Neural progenitor cell (in vitro differentiated cells): ENCODE results near the gene RBFOX1. TPM values are rescaled to one million over a fixed set of nuclear protein-coding genes. Genes with fewer than 3 reads are reported as not detected.

ENCODE experiments used
- DNase-seq: peaks from one replicate; pipeline ENCODE4 v3.0.0-alpha.2; 2016; ENCODE audit warnings: low spot score
- H2AFZ ChIP-seq: fragments of 200-600 bp; sonication (generic); replicated peaks from 2 replicates; pipeline ENCODE4 v1.6.1; 2016; ENCODE audit warnings: antibody characterized with exemption
- H3F3A ChIP-seq: fragments of 200-600 bp; sonication (generic); 2 replicates; pipeline ENCODE4 v1.6.1; 2016; ENCODE audit warnings: antibody characterized with exemption, low read depth
- H3K27ac ChIP-seq: fragments of 200-600 bp; sonication (generic); 2 replicates; pipeline ENCODE4 v1.5.1; 2016; ENCODE audit warnings: mild to moderate bottlenecking
- H3K27me3 ChIP-seq: fragments of 200-600 bp; sonication (generic); 2 replicates; pipeline ENCODE4 v1.6.1; 2016; ENCODE audit warnings: mild to moderate bottlenecking, moderate library complexity
- H3K36me3 ChIP-seq: fragments of 200-600 bp; sonication (generic); 2 replicates; pipeline ENCODE4 v1.5.1; 2016
- H3K4me1 ChIP-seq: fragments of 200-600 bp; sonication (generic); 2 replicates; pipeline ENCODE4 v1.6.1; 2016; ENCODE audit warnings: mixed run types
- H3K4me2 ChIP-seq: fragments of 200-600 bp; sonication (generic); 2 replicates; pipeline ENCODE4 v1.6.1; 2016
- H3K4me3 ChIP-seq: fragments of 200-600 bp; sonication (generic); 2 replicates; pipeline ENCODE4 v1.5.1; 2016
- H3K79me2 ChIP-seq: fragments of 200-600 bp; sonication (generic); 2 replicates; pipeline ENCODE4 v1.6.1; 2016; ENCODE audit warnings: low read depth
- H3K9ac ChIP-seq: fragments of 200-600 bp; sonication (generic); 2 replicates; pipeline ENCODE4 v1.6.1; 2016
- H3K9me3 ChIP-seq: fragments of 200-600 bp; sonication (generic); 2 replicates; pipeline ENCODE4 v1.5.1; 2016; ENCODE audit warnings: low read depth
- H4K20me1 ChIP-seq: fragments of 200-600 bp; sonication (generic); 2 replicates; pipeline ENCODE4 v1.6.1; 2016; ENCODE audit warnings: low read depth
- H3K27ac Mint-ChIP-seq: 3 replicates; pipeline ENCODE4 v1.8.0; 2021; ENCODE audit warnings: mixed read lengths
- H3K27me3 Mint-ChIP-seq: 2 replicates; pipeline ENCODE4 v1.8.0; 2022; ENCODE audit warnings: low read depth, mild to moderate bottlenecking, inconsistent platforms, moderate library complexity, mixed read lengths; ENCODE audit not compliant: insufficient read depth
- H3K36me3 Mint-ChIP-seq: 3 replicates; pipeline ENCODE4 v1.8.0; 2021; ENCODE audit warnings: mixed read lengths
- H3K4me1 Mint-ChIP-seq: 3 replicates; pipeline ENCODE4 v1.8.0; 2021; ENCODE audit warnings: mixed read lengths
- H3K4me3 Mint-ChIP-seq: 3 replicates; pipeline ENCODE4 v1.8.0; 2021; ENCODE audit warnings: mild to moderate bottlenecking, moderate library complexity, mixed read lengths
- H3K9me3 Mint-ChIP-seq: 3 replicates; pipeline ENCODE4 v1.8.0; 2020; ENCODE audit warnings: mixed read lengths
- CTCF ChIP-seq: fragments of 200-600 bp; sonication (generic); IDR thresholded peaks from 2 replicates; pipeline ENCODE4 v1.5.1; 2017; ENCODE audit warnings: antibody characterized with exemption, mild to moderate bottlenecking
- EZH2 ChIP-seq: fragments of 200-600 bp; sonication (generic); IDR thresholded peaks from 2 replicates; pipeline ENCODE4 v1.6.1; 2017; ENCODE audit warnings: antibody characterized with exemption, mild to moderate bottlenecking, moderate library complexity
- EZH2phosphoT487 ChIP-seq: fragments of 200-600 bp; sonication (generic); IDR thresholded peaks from 2 replicates; pipeline ENCODE4 v1.6.1; 2017; ENCODE audit warnings: antibody characterized with exemption
- total RNA-seq: library from RNA; depleted of rRNA; stranded (reverse); fragments of >200 nt; gene quantifications from 2 replicates; pipeline ENCODE4 v1.2.3, GENCODE V29; 2015; ENCODE audit warnings: low replicate concordance

The RBFOX1 gene
- total RNA-seq, 1 donor from 2014 or later: 1.2 TPM

GRCh38 chr16:7392206-7392605 lies 59.6 kb downstream of the RBFOX1 start:
- no peak overlapping the region for H3K4me2 ChIP-seq
- Mint-ChIP-seq H3K27ac (no peak overlapping the region), H3K27me3 (no peaks in the 10 kb centered on the region), H3K4me1 (peaks cover 6% of the 10 kb centered on the region), H3K36me3 (no peaks in the 10 kb centered on the region), H3K4me3 (no peak overlapping the region), H3K9me3 (peaks cover 7% of the 10 kb centered on the region)
- H3K4me3 ChIP-seq: no peak overlapping the region
- H3K9me3 ChIP-seq: no peaks in the 10 kb centered on the region
- no peaks in the 10 kb centered on the region for H3K79me2 ChIP-seq
- H4K20me1 ChIP-seq: no peaks in the 10 kb centered on the region
- no peak overlapping the region for H2AFZ ChIP-seq
- DNase-seq: no peak
- no peaks in the 10 kb centered on the region for H3K27me3 ChIP-seq
- H3K4me1 ChIP-seq: no peaks in the 10 kb centered on the region
- no peaks in the 10 kb centered on the region for H3F3A ChIP-seq
- H3K36me3 ChIP-seq: no peaks in the 10 kb centered on the region
- no peak for TF ChIP-seq CTCF
- no peak for TF ChIP-seq EZH2phosphoT487
- no peak for TF ChIP-seq EZH2
- no peak overlapping the region for H3K27ac ChIP-seq
- H3K9ac ChIP-seq: no peak overlapping the region

- H3K36me3 Mint-ChIP-seq: no peaks in the 10 kb centered on the region
- TF ChIP-seq EZH2 (no peak), CTCF (no peak), EZH2phosphoT487 (no peak)
- no peaks in the 10 kb centered on the region for H3K27me3 ChIP-seq
- no peak overlapping the region for H3K4me3 Mint-ChIP-seq
- H3K9me3 Mint-ChIP-seq: peaks cover 2% of the 10 kb centered on the region
- H2AFZ ChIP-seq: no peak overlapping the region
- no peak overlapping the region for H3K27ac ChIP-seq
- no peaks in the 10 kb centered on the region for H3K36me3 ChIP-seq
- H3K79me2 ChIP-seq: no peaks in the 10 kb centered on the region
- H3K9ac ChIP-seq: no peak overlapping the region
- peaks cover 6% of the 10 kb centered on the region for H3K4me1 Mint-ChIP-seq
- no peaks in the 10 kb centered on the region for H3F3A ChIP-seq
- H3K27ac Mint-ChIP-seq: no peak overlapping the region
- H3K9me3 ChIP-seq: no peaks in the 10 kb centered on the region
- H3K4me2 ChIP-seq: no peak overlapping the region
- no peak overlapping the region for H3K4me3 ChIP-seq
- no peaks in the 10 kb centered on the region for H3K27me3 Mint-ChIP-seq
- H4K20me1 ChIP-seq: no peaks in the 10 kb centered on the region
- no peak for DNase-seq
- H3K4me1 ChIP-seq: no peaks in the 10 kb centered on the region
Measured at GRCh38 chr16:7393680-7394079, 61.0 kb downstream of the RBFOX1 start.

GRCh38 chr16:7394720-7395336 lies 62.2 kb downstream of the RBFOX1 start:
- no peak for TF ChIP-seq EZH2phosphoT487
- TF ChIP-seq EZH2: no peak
- no peak for TF ChIP-seq CTCF
- H3K4me3 Mint-ChIP-seq: no peak overlapping the region

More at GRCh38 chr16:7394720-7395336, 62.2 kb downstream of the RBFOX1 start:
- Mint-ChIP-seq H3K9me3 (no peaks in the 10 kb centered on the region), H3K36me3 (no peaks in the 10 kb centered on the region), H3K27me3 (no peaks in the 10 kb centered on the region), H3K4me1 (peaks cover 6% of the 10 kb centered on the region), H3K27ac (no peak overlapping the region)
- Histone ChIP-seq H3K9ac (no peak overlapping the region), H3K4me3 (no peak overlapping the region), H3F3A (no peaks in the 10 kb centered on the region), H3K4me1 (no peaks in the 10 kb centered on the region), H3K27ac (no peak overlapping the region), H3K27me3 (no peaks in the 10 kb centered on the region), H3K9me3 (no peaks in the 10 kb centered on the region), H2AFZ (no peak overlapping the region), H3K36me3 (no peaks in the 10 kb centered on the region), H3K79me2 (no peaks in the 10 kb centered on the region), H4K20me1 (no peaks in the 10 kb centered on the region), H3K4me2 (no peak overlapping the region)
- DNase-seq: no peak
